Activated effector memory CD4-positive, alpha-beta T cell treated with Interleukin-2 at 50 U/mL for 16 hours (primary cell): ENCODE data around the gene BIRC3.
"Not testable (repeated sequence)": the region's sequence is repeated elsewhere in the genome, so short reads cannot be mapped to it uniquely, and the experiment has no call there.

Source experiments
- DNase-seq: peaks from one replicate; pipeline ENCODE4 v3.0.0-alpha.2; 2020

Gene BIRC3

DNA sequence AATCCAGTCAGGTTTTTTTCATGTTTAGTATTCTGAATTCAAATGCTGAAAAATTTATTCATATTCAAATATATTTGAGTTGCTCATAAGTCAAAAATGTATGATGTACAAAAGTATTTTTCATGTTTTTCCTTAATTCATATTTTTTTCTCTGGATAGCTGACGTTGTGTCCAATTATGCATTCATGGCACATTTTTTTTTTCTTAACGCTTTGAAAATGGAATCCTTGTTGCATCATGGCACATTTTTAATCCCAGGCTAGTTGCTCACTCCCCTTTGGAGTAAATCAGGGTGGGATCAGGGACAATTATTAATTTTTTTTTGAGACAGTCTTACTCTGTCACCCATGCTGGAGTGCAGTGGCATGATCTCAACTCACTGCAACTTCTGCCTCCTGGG, 14.1 kb downstream of the BIRC3 start:
- DNase-seq: no peak

DNA sequence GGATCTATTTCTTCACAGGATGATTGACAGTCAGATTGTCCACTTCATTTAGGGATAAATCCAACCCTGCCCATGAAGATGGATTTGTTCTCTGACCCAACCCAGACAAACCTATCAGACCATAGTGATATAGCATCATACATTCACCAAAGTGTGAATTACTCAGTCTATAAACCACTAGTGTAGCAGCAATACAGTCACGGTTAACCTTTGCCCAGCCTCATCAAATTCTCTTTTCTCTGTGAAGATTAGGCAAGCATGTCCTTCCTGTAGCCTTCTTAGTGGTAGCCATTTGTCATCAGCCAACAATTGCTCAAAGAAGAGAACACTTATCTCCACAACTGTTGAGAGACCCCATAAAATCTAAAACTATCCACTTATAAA, 15.3 kb downstream of the BIRC3 start:
- no peak for DNase-seq

DNA sequence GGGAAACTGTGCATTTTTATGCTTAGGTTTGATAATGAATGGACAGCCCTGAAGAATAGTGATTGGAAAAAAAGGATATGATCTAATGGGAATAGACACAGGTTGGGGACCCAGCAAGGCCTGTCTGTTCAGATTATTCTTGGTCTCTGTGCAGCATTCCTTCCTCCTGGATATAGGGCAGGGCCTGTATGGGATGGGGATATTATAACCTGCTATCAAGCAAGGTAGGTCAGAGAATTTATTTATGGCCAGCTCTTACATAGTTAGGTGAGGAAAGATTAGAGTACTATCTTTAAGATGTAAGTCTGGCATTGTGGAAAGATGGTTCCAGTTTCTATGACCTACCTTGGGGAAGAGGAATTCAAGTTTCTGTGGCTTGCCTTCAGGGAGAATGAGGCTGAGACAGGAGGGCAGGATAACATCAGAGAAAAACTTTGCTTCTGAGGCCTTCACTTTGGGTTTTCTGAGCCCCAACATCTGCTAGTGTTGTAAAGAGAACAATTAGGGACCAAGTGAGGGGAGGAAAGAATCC, 21.3 kb downstream of the BIRC3 start:
- no peak for DNase-seq

DNA sequence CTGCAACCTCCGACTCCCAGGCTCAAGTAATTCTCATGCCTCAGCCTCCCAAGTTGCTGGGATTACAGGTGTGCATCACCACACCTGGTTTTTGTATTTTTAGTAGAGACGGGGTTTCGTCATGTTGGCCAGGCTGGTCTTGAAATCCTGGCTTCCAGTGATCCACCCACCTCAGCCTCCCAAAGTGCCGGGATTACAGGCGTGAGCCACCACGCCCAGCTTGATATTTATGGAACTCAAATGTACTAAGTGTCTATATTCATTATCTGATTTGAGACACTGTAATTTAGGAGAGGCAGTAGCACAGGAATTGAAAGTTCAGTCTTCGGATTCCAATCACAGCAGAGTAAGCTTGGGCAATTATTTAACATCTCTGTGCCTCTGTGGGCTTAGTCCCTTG, 24.0 kb downstream of the BIRC3 start:
- DNase-seq: not testable (repeated sequence)

DNA sequence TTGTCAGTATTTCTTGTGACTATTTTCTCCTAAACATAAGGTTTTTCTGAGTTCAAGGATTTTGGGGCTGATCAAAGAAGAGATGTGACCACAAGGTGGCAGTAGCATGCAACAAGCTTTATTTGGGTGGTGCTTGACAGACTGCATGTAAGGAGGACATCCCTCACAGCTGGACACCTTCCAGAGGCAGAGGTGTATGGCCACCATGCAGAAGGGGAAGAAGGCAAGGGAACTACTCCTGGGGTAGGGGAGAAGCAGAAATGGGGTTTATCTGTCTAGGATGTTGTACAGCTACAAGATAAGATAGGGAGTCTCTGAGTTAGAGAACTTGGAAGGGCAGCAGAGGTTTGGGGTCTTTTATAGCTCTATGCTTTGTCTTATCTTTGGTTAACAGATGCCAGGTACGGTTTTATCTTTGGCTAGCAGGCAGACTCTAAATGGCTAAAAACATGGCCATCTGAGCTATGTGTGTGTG, 24.6 kb downstream of the BIRC3 start:
- DNase-seq: peak; percentile 49

DNA sequence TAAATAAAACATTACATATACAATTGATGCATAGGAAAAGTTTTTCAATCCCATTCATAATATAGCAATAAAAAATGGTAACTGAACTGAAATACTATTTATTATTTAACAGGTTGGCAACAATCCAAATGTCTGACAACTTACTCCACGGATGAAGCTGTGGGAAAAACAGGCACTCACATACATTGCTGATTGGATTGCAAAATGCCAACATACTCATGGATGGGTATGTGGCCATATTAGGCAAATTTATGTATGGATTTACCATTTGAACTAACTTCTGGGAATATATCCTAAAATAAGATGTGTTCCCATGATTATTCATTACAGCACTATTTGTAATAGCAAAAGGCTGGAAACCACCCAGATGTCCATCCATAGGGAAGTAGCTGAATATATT, 26.5 kb downstream of the BIRC3 start:
- no peak for DNase-seq

DNA sequence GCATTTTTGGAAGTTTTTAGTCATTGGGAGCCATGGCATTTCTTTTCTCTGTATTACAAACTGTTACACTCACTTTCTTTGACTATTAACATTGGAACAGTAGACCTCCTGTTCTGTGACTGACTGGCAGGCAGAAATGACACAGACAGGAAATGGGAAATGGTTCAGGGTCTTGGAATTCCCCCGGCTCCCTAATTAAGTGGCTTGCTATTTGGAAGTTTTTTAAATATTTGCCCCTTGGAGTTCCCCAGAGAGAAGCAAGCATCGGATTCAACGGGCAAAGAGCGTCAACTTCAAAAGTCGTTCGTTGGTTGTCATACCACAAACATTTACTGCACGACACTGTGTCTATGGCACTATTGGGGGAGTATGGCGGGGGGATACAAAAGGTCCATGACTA, 28.6 kb downstream of the BIRC3 start:
- DNase-seq: no peak

DNA sequence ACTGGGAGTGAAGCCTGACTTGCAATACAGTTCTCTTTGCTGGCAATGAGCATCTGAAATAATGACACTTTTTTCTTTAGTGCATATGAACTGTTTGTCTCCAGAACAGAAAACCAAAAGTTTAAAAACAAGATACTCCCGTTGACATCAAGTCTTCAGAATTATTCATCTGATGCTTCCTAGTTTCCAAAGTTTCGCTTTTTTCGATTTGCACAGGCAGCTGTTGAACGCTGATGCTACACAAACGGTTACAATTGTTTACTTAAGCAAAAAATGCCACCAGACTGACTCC, 29.1 kb downstream of the BIRC3 start:
- no peak for DNase-seq

DNA sequence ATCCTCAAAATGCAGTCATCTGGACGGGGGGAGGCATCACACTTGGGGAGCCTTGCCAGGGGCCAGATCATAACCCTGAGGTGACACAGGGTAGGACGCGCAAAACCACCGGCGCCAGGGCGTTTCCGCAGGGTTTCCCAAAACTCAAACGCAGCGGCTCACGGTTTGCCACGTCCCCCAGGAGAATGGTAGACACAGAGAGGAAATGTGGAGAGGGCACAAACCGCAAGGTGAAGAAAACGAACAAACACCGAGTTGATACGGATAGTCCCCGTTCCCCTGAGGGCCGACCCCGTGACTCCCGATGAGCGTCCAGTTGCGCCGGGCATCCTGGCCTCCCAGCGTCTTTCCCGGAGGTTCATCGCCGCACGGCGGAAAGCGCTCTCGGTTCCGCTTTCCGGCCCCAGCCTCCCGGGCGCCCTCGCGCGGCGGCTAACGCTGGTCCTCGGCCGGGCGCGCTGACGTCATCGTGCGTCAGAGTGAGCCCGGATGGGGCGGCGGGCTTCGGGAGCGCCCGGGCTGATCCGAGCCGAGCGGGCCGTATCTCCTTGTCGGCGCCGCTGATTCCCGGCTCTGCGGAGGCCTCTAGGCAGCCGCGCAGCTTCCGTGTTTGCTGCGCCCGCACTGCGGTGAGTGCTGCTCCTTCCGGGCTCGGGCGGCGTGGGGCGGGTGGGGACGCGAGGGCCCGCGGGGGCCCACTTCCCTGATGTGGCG, 29.6 kb downstream of the BIRC3 start, which contains the start of gene BIRC2:
Gene BIRC2, plus strand, starts transcription at position 467 of the 714 bp plus-strand sequence. CDS start 2,641 bp downstream, outside the sequence.
- DNase-seq: peak; percentile 92

DNA sequence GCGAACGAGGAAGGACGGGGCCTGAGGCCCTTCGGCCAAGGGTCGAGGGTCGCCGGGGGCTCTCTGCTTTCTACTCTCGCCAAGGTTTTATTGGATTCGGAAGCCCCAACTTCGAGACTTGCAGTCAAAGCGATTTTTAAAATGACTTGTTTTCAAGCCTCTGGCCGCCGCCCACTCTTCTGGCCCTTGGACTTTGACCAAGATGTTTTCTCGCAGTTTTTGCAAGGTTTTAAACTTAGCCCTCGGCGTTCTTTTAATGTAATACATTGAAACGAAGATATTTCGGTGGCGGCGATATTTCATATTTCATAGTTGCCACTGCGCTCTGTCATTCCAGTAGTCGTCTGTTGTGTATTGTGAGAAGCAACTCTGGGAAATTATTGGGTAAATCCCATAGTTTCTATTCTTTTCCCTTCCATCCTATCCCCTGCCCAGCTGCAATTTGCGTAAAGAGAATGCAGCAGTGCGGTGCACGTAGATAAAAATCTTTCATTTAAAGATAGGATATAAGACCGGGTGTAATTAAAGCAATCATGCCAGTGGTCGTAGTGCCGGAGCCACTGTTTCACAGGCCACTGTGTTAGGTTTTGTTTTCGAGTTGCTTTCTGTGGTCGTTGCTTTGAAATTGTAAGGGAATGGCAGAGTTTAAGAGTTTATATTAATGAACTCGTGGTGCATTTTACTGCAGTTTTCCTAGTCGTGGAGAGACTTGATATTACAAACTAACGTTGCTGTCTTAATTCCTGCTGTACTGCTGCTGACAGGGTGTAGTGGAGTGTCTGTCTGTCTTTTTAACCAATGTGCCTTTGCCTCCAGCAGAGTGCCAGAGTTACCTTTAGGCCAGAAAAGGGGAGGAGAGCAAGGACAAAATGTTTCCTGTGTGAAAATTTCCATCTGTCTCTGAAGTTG, 30.4 kb downstream of the BIRC3 start:
- DNase-seq: no peak

DNA sequence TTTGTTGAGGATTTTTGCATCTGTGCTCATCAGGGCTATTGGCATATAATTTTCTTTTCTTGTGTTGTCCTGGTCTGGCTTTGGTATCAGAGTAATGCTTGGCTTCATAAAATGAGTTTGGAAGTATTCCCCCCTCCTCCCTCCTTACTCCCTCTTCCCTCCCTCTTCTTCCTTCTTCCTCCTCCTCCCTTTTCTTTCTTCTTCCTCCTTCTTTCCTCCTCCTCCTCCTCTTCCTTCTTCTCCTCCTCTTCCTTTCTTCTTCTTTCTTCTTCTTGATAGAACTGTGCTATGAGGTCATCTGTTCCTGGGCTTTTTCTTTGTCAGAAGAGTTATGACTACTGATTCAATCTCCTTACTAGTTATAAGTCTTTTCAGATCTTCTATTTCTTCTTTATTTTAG, 39.8 kb downstream of the BIRC3 start:
- DNase-seq: no peak

DNA sequence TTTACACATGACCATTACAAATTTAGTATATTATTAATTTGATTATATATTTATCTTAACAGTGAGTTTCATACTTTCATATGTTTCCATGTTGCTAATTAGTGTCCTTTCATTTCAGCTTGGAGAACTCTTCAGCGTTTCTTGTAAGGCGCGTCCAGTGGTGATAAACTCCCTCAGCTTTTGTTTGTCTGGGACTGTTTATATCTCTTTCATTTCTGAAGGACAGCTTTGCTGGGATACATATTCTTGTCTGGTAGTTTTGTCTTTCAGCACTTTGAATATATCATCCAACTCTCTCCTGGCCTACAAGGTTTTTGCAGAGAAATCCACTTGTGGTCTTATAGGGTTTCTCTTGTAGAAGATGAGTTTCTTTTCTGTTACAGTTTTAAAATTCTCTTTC, 42.1 kb downstream of the BIRC3 start:
- no peak for DNase-seq

DNA sequence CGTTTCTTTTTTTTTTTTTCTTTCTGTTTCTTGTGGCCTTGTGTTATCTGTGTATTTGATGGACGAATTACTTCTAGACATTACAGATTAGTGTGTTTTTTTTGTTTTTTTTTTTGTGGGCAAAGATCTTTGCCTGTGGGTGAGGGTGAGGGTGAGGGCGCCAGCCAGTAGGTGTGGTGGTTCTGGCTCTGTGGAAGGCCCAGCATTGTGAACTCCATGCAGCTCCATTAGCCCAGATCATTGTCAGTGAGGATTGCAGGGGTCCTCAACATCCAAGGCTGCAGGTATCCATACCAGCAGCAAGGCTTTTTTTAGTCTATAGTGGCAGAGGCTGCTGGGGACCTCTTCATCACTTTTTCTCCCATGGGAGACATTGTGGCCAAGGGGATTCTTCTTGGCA, 43.4 kb downstream of the BIRC3 start:
- DNase-seq: no peak

DNA sequence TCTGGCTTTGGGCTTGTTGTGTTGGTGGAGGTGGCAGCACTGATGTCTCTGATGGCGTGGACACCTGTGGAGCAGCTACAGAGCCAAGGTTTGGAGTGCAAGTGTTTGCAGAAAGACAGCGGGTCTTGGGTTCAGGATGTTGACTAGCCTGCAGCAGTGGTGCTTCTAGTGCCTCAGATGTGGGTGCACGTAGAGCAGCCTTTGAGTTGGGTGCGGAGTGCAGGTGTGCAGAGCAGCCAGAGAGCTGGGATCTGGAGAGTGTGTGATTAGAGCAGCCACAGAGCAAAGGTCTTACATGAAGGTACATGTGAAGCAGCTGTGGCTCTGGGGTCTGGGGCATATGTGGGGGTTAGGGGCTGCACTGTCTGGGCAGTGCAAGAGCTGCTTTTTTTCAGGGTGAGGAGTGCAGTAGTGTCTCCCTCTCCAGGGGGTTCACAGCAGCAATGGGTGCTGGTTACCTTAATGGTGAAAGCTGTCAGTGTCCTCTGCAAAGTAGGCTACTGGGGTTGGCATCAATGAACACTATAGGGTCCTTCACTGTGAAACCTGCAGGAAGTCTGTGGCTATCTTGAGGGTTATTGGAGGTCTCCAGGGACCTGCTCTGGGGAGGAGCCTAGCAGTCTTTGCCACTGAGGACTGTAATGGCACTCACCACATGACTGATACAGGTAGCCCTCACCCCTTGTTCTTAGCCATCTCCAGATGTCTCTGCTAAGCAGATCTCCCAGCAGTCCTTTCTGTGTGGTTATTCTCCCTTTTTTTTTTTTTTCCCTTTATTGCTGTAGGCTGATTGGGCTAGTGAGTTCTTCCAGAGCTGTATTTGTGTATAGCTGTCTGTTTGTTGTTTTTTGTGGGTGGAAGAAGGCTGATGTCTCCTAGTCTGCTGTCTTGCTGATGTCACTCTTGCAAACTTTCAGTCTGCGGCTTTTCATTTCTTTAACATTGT, 44.1 kb downstream of the BIRC3 start:
- peak; percentile 32 for DNase-seq

DNA sequence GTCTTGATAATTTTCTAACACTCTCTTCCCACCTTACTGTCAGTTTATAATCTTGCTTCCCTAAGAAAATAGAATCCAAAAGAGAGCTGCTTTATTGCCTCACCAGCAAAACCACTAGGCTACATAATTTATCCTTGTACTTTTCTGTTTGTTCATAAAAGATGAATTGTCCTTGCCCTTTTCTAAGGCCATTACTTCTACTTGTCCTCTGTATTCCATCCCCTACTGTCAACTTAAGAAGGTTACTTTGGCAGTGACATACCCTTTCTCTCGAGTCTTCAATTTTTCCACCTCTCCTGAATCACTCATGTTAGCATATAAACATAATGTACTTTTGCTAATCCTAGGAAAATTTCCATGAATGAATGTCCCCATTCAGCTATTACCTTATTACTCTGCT, 47.7 kb downstream of the BIRC3 start:
- no peak for DNase-seq

DNA sequence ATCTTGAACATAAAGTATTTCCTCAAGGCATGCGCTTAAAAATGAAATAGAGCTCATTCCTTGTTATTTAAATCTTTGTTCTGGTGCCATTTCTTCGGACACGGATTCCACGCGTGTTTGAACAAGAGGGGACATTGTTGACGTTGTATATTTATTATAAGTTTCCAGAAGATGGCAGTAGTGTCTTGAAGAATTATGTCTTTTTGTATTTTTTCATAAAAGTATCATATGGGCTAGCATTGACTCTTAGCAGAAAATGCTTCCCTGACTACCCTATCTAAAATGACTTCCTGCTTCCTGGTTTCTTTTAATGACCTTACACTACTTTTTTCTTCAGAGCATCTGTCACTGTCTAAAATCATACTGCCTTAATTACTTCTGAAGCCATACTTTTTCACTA, 50.1 kb downstream of the BIRC3 start:
- DNase-seq: no peak

DNA sequence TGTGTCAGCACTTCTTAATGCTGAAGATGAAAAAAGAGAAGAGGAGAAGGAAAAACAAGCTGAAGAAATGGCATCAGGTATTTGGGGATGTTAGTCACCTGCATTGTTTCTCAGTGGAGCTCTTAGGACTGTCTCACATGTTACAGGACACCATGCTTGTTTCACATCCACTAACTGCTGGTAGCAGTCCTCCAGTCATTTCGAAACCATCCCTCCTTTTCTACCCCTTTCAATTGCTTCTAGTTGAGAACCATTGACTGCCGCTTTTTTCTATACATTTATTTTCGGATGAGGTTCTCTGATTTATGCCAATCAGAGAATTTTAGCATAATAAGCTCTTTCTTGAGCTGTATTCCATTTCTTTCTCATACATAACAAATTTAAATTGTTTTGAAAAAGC, 51.2 kb downstream of the BIRC3 start:
- no peak for DNase-seq

DNA sequence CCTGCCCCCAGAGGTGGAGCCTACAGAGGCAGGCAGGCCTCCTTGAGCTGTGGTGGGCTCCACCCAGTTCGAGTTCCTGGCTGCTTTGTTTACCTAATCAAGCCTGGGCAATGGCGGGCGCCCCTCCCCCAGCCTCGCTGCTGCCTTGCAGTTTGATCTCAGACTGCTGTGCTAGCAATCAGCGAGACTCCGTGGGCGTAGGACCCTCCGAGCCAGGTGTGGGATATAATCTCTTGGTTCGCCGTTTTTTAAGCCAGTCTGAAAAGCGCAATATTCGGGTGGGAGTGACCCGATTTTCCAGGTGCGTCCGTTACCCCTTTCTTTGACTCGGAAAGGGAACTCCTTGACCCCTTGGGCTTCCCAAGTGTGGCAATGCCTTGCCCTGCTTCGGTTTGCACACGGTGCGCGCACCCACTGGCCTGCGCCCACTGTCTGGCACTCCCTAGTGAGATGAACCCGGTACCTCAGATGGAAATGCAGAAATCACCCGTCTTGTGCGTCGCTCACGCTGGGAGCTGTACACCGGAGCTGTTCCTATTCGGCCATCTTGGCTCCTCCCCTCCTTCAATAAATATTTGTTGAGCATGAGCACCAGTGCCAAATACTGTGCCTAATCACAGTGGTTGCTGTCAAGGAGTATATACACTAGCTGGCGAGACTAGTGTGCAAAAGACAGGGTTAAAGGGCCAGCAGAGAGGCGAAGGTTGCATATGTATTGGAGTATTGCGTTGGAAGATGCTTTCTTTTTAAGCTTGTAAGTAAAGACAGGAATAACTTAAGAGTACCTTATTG, 57.5 kb downstream of the BIRC3 start:
- DNase-seq: not testable (repeated sequence)

DNA sequence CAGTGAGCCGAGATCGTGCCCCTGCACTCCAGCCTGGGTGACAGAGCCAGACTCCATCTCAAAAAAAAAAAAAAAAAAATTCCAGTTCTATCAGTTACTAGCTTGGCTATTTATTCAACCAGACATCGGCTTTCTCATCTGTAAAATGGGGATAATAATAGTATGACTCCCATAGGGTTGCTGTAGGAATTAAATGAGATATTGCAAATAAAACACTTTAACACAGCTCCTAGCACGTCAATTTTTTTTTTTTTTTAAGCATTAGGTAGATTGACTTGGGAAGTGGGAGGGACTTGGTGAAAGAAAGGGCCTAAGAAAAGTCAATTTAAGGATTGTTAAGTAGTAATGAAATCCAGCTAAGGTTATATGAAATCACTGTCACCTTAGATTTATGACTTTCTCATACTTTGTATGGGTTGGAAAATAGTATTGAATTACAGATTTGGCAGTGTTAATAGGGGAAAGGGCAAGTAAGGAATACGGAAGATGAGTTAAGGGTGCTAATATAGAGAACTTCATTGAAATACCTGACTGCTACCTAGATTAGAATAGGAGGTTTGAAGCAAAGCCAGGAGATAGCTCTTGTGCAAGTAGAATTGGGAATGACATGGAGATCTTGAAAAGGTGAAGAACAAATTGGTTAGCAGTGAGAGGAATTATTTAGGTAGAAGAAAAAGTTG, 58.6 kb downstream of the BIRC3 start:
- DNase-seq: no peak

DNA sequence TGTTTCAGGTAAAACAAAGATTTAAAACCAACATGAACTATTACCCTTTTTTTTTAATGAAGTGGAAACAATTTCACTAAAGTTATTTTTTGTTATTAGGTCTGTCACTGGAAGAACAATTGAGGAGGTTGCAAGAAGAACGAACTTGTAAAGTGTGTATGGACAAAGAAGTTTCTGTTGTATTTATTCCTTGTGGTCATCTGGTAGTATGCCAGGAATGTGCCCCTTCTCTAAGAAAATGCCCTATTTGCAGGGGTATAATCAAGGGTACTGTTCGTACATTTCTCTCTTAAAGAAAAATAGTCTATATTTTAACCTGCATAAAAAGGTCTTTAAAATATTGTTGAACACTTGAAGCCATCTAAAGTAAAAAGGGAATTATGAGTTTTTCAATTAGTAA, 60.6 kb downstream of the BIRC3 start:
- no peak for DNase-seq

DNA sequence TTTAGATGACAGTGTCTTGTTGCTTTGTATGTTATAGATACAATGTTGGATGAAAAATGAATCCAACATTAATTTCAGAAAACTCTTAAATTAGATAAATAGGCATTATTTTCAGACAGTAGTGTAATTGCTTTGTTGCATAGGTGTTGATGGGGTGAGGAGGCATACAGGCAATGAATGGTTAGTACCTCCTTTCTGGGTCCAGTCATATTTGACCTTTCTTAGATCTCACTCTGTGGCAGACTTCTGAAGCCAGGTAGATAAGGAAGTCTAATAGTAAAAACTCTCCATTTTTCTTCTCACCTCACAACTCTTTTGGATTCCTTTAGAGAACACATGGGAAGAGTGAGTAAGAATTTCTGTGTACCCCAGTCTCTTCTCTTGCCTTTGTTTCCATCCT, 61.5 kb downstream of the BIRC3 start:
- DNase-seq: no peak
